A549 treated with DMSO at 1 μM for 4 hours (cell line): ENCODE data around the gene NRG3. TPM values are rescaled to one million over a fixed set of nuclear protein-coding genes. Genes with fewer than 3 reads are reported as not detected.

Source experiments
- total RNA-seq: library from RNA; stranded (reverse); fragments of 200-300 nt; extraction: Qiagen RNA extraction; gene quantifications from 5 replicates; pipeline ENCODE4 v1.2.3, GENCODE V29; 2022; ENCODE audit warnings: low read depth

NRG3 gene
- total RNA-seq, result not detected in 5 replicates

DNA sequence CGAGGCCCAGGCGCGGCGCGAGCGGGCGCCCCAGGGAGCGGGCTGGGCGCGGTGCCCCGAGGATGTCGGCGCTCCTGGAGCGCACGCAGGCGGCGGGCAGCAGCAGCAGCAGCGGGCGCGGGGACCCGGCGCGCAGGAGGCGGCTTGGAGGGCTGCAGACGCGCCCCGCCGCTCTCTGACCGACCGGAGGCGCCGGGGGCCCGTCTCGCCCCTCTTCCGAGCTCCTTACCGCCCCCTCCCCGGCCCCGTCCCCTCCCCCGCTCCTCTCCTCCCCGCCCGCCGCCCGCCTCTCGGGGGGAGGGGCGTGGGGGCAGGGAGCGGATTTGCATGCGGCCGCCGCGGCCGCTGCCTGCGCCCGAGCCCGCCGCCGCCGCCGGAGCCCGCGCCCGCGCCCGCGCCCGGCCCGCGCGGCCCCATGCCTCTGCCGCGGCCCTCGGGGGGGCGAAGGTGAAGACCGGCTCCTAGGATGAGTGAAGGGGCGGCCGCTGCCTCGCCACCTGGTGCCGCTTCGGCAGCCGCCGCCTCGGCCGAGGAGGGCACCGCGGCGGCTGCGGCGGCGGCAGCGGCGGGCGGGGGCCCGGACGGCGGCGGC, at the start of gene NRG3:
Gene NRG3, plus strand, starts transcription at position 320 of the 592 bp plus-strand sequence.

